Activated CD8-positive, alpha-beta memory T cell treated with anti-CD3 and anti-CD28 coated beads for 36 hours (primary cell): Measurements from ENCODE around the gene GRID2. TPM values are rescaled to one million over a fixed set of nuclear protein-coding genes. Genes with fewer than 3 reads are reported as not detected.

Source experiments
- CTCF ChIA-PET: fragments of 350-600 bp; sonication (Branson Sonifier 250); formaldehyde crosslinking; loops from one replicate; lab custom pipeline; 2021; ENCODE audit warnings: antibody characterized with exemption; lab: Charles Lee
- POLR2A ChIA-PET: fragments of 350-600 bp; sonication (Branson Sonifier 250); formaldehyde crosslinking; loops from one replicate; lab custom pipeline; 2021; ENCODE audit warnings: antibody characterized with exemption; lab: Charles Lee
- total RNA-seq, 2 experiments: library from RNA; stranded (reverse); gene quantifications; one replicate each; pipeline ENCODE4 v1.2.3, GENCODE V29; 2021

Gene GRID2
- total RNA-seq, 2 experiments from 2014 or later: not detected

GRCh38 chr4:92843784-92844183 lies 540.0 kb downstream of the GRID2 start:
- CTCF ChIA-PET: no interaction called here
- POLR2A ChIA-PET: no interaction called here

DNA sequence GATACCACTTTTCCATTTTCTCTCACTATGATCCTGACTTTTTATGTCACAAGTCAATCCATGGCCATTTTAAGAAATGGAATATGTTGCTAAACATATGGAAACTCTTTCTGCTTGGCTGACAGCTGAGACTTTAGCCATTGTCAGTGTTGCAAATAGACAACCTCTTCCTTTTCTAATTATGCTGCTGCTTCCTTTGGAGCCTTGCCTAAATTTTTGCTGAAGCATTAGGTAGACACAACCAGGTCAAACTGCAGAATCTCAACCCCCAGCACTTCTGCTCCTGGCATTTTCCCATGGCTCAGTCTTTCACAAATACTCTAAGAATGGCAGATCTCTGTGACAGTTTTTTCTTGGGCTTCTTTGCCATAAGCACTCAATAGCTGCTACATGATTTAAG lies 543.3 kb downstream of the GRID2 start:
- CTCF ChIA-PET: no interaction called here
- POLR2A ChIA-PET: no interaction called here

DNA sequence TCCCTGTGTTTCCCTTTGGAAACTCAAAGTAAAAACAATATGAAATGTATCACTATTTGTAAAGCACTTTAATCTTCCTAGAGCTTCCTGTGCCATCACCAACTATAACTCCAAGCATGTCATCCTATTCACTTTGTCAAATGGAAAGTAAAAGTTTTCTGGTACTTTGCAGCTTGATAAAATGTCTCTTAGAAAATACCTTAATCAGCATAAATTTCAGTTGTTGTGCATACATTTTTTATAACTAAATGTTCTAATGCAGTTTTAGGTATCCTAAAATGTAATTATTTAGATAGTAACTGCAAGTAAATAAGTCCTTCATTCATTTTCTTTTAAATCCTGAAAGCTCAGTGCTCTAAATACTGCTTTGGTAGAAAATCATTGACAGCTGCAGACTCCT lies 558.7 kb downstream of the GRID2 start:
- ChIA-PET POLR2A (no interaction called here), CTCF (no interaction called here)

GRCh38 chr4:92864096-92864495 lies 560.3 kb downstream of the GRID2 start:
- CTCF ChIA-PET: no interaction called here
- POLR2A ChIA-PET: no interaction called here

- CTCF ChIA-PET: no interaction called here
- POLR2A ChIA-PET: interaction anchor here (0.7 kb wide), 1 partner anchor 39 kb away, joined by 3 read pairs; no protein-coding TSS in a partner anchor
Measured at GRCh38 chr4:92872604-92873003, 568.8 kb downstream of the GRID2 start.

GRCh38 chr4:92885632-92886031 lies 581.9 kb downstream of the GRID2 start:
- ChIA-PET CTCF (no interaction called here), POLR2A (no interaction called here)

- ChIA-PET POLR2A (no interaction called here), CTCF (no interaction called here)
Measured at GRCh38 chr4:92952426-92952825, 648.7 kb downstream of the GRID2 start.

DNA sequence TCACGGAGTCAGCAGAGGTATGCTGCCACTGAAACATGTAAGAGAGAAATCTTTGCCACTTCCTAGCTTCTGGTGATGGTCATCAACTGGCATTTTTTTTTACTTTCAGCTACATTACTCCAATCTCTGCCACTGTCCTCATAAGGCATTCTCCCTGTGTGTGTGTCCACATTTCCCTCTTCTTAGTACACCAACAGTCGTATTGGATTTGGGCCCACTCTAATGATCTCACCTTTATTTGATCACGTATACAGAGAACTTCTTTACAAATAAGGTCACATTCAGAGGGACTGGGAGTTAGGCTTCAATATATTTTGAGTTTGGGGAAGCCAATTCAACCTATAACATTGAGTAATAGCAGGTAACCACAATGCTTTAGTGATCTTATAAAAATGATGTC lies 649.1 kb downstream of the GRID2 start:
- POLR2A ChIA-PET: no interaction called here
- CTCF ChIA-PET: no interaction called here

- ChIA-PET POLR2A (no interaction called here), CTCF (no interaction called here)
Measured at GRCh38 chr4:92953462-92953861, 649.7 kb downstream of the GRID2 start.

DNA sequence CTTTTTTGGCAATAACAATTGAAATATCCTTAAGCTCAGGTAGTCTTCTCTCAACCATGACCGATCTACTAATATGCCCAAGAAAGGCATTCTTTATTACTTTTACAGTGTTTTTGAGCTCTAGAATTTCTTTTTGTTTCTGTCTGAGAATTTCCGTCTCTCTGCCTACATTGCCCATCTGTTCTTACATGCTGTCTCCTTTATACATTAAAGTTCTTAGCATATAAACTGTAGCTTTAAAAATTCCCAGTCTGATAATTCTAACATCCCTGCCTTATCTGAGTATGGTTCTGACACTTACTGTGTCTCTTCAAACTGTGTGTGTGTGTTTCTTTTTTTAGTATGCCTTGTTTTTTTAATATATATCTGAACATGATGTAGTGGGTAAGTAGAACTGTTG lies 658.1 kb downstream of the GRID2 start:
- POLR2A ChIA-PET: no interaction called here
- CTCF ChIA-PET: no interaction called here

DNA sequence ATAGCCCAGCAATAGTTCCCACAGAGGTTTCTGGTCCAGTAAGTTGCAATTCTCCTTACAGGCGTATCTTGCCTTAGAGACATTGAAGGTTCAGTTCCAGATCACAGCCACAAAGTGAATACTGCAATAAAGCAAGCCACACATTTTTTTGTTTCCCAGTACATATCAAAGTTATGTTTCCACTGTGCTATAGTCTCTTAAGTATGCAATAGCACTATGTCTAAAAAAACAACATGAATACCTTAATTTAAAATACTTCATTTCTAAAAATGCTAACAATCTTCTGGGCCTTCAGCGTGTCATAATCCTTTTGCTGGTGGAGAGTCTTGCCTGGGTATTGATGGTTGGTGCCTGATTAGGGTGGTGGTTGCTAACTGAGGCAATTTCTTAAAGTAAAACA lies 659.1 kb downstream of the GRID2 start:
- ChIA-PET CTCF (no interaction called here), POLR2A (no interaction called here)

GRCh38 chr4:92968556-92968955 lies 664.8 kb downstream of the GRID2 start:
- CTCF ChIA-PET: no interaction called here
- POLR2A ChIA-PET: no interaction called here

DNA sequence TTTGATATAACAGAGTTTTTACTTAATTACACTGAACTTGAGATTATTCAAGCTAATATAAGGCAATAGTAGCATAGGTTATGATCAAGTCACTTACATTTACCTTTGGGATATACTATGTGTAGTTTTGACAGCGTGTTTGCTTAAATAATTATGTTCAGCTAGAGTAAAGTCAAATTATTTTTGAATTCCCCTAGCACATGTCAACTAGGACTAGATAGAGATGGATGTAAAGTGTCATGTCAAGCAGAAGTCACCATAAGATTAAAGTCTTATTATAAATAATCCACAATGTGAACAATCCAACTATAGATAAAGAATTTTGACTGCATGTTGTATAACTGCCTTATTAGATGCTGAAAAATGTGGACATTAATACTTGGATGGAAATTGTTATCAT lies 665.2 kb downstream of the GRID2 start:
- POLR2A ChIA-PET: no interaction called here
- CTCF ChIA-PET: no interaction called here

DNA sequence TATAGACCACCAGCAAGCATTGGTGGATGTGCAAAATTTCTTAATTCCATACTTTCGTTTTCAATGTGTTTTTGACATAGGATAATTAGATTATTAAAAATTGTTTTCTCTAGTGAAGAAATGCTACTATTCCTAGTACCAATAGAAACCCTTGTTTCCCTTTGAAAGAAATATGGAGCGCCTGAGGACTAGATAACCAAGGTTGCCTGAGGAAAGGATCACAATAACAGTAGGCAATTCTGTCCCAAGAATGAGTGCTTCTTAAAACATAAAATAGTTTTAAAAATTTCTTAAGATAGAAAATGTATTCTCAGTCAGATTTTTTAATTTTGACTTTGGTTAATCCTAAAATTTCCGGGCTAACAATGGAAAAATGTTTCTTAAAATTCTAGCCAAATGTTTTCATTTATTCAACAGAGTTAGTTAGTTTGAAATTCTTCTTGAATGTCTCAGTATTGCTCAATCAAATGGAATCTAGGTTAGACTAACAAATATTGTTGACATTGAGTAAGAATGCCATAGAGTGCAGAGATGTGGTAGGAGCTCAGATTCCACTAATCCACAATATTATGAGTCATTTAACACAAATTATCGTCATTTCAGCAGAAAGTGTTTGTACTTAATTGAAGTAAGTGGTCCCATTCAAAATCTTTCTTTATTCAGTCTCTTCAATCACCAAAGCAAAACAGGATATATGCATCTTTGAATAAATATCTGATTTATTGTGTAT lies 666.0 kb downstream of the GRID2 start:
- ChIA-PET POLR2A (no interaction called here), CTCF (no interaction called here)

DNA sequence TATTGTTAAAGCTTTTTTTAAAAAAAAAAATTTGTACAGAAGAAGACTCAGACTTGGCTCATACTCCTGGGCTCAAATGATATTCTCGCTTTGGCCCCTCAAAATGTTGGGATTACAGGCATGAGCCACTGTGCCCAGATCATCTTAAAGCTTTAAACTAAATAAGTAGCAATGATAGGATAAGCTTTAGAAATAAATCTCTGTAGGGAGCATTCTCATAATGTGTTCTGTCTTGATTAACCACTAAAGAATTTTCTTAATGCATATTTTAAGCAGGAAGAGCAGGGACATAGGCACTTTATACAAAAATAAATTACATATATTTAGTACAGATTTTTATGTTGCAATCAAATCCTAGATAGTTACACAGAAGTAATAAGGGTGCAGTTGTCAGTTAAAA lies 667.2 kb downstream of the GRID2 start:
- CTCF ChIA-PET: no interaction called here
- POLR2A ChIA-PET: no interaction called here

DNA sequence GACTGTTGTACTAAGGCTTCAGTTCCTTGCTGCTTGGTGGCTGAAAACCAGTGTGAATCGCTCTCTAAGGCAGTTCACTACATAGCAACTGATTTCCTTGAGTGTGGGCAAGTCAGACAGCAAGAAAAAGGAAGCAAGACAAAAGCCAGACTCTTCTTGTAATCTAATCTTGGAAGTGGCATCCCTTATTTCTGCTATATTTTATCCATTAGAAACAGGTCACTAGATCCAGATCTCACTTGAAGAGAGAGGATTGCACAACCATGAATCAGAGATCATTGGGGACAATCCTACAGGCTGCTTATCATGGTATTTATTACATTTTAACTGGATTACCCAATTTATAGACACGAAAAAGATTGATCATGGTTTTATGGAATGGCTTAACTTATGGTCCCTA lies 684.5 kb downstream of the GRID2 start:
- ChIA-PET POLR2A (no interaction called here), CTCF (no interaction called here)

DNA sequence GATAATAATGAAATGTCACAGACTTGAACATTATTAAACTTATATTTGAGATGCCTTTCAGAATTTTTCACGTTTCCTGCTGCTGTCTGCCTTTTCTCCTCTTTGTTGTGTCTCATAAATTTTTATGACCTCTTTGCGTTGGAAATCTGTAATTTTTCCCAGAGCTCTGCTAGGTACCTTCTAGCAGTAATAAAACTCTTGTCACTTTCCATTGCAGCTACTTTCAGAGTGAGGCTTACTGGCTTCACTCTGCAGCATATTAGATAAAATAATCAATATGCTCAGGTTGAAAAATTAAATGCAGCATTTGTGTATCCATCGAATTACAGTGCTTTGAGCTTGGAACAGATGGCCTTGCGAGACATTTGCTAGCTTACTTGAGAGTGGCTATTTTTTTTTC lies 689.0 kb downstream of the GRID2 start:
- ChIA-PET POLR2A (no interaction called here), CTCF (no interaction called here)

- ChIA-PET POLR2A (no interaction called here), CTCF (no interaction called here)
Measured at GRCh38 chr4:92994727-92995126, 691.0 kb downstream of the GRID2 start.

DNA sequence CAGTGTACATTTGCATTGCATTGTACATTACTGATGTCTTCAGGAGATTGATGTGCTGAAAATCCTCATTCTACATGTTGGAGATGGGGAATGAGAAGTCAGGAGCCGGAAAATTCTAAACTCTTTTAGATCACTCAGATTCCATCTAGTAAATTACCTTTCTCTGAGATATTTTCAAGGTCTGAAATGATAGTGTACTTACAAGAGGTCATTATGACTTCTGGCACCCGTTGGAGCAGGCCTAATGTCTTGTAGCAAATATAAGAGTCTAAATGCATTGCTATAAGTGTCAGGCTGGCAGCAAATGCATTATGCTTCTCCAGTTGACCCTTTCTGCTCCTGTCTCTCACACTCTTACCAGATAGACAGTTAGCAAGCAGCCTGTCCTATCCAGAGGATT lies 692.8 kb downstream of the GRID2 start:
- ChIA-PET POLR2A (no interaction called here), CTCF (no interaction called here)

DNA sequence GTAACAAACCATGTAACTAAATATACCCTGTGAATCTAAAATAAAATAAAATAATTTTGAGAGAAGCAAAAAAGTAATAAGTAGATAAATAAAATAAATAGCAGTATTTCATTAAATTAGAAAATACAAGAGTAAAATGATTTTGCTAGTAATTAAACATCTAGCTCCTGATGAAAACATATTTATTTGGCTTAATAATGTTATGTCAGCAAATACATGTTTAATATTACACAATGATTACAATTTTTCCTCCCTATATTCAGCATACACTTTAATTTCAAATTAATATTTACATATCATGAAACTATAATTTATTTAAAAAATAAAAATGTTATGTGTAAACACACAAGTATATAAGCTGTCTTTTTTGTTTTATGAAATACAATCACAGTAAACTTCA lies 697.1 kb downstream of the GRID2 start:
- CTCF ChIA-PET: no interaction called here
- POLR2A ChIA-PET: no interaction called here

DNA sequence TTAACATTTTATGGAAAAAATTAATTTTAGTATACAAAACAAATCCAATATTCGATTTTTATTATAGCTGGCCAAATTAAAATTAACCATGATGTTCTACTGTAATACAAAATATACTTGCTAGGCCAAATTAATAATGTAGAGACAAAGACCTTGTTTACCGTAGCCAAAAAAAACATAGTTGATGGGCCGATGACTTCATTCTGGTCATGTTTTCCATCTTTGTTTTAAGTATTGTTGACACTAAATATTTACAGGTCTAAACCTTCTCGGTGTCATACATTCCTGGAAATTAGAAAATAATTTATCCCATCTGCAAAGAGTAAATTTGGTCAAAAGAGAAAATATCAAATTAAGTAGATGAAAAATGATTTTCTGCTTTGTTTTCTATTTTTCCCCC lies 698.5 kb downstream of the GRID2 start:
- POLR2A ChIA-PET: no interaction called here
- CTCF ChIA-PET: no interaction called here

DNA sequence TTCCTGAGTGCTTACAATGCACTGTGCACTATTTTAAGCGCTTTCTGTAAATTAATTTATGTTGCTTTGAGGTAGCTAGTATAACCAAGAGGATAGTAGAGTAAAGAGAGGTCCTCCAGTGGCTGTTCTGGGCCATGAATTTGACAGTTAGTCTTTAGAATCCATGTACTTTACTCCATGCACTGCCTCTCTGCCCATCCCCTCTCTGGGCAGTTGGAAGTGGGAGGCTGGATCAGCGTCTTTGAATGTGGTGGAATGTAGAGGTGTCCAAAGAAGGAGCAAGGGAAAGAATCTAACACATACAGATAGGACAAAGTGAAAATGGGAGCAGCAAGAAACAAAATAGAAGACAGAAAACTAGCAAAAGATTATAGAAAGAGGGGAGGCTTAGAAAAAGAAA lies 712.6 kb downstream of the GRID2 start:
- ChIA-PET POLR2A (no interaction called here), CTCF (no interaction called here)
